Tibial nerve (tissue), 4 donors: ENCODE results near the gene MRGPRX2.

Experiments
- EP300 ChIP-seq, 2 donors: sonication (generic); formaldehyde crosslinking; IDR thresholded peaks; one replicate each; pipeline ENCODE4 v1.6.1; 2017; ENCODE audit warnings: antibody characterized with exemption in 2 of 2, mild to moderate bottlenecking in 1 of 2
- POLR2A ChIP-seq, 2 donors: fragments of 450-650 bp; IDR thresholded peaks; one replicate each; pipeline ENCODE4 v1.6.1; 2017; ENCODE audit warnings: antibody characterized with exemption in 2 of 2, mild to moderate bottlenecking in 2 of 2, moderate library complexity in 2 of 2
- TF ChIP-seq, protein P1 (sequence below), 5 experiments: fragments of 200-600 bp in 3 of 5; fragments of 450-650 bp in 2 of 5; sonication (generic) in 3 of 5; IDR thresholded peaks; one replicate each; pipeline ENCODE4 v1.5.1; 2016 to 2019; ENCODE audit warnings: antibody characterized with exemption in 5 of 5, mild to moderate bottlenecking in 3 of 5, moderate library complexity in 2 of 5

DNA sequence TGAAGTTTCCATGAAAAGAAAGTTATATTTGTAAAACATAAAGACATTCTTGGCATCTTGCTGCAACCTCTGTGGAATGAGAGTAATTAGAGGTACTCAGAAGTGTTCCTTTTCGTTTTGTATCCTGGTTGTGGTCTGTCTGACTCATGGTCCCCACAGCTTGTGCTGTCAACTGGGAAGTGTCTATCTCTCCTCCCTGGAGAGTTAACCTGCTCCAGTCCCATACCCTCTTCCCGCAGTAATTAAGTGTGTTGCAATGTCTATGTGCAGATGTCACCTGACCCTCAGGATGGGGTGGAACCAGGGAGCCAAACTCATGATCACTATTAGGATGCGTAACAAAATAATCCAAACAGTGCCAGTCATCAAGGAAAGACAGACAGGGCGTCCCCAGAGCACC is 33.5 kb upstream of the MRGPRX2 start:
- TF ChIP-seq, protein P1, sequence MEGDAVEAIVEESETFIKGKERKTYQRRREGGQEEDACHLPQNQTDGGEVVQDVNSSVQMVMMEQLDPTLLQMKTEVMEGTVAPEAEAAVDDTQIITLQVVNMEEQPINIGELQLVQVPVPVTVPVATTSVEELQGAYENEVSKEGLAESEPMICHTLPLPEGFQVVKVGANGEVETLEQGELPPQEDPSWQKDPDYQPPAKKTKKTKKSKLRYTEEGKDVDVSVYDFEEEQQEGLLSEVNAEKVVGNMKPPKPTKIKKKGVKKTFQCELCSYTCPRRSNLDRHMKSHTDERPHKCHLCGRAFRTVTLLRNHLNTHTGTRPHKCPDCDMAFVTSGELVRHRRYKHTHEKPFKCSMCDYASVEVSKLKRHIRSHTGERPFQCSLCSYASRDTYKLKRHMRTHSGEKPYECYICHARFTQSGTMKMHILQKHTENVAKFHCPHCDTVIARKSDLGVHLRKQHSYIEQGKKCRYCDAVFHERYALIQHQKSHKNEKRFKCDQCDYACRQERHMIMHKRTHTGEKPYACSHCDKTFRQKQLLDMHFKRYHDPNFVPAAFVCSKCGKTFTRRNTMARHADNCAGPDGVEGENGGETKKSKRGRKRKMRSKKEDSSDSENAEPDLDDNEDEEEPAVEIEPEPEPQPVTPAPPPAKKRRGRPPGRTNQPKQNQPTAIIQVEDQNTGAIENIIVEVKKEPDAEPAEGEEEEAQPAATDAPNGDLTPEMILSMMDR (IDR thresholded peaks at IDR 0.05): no peak
- no peak for TF ChIP-seq POLR2A (IDR thresholded peaks at IDR 0.05)
- TF ChIP-seq EP300 (IDR thresholded peaks at IDR 0.05): no peak
